D721Med (cell line): Measurements from ENCODE around the gene POLR2H.
A peak's percentile ranks its signal among the peaks of the same experiment; 100 is the strongest.

Experiments used
- DNase-seq: peaks from one replicate; pipeline ENCODE4 v3.0.0; 2011; ENCODE audit warnings: low spot score; ENCODE audit not compliant: insufficient read length
- FAIRE-seq: peaks from 2 replicates; lab custom pipeline; 2011; peaks lifted over from hg19 to GRCh38; lab: Jason Lieb, UNC
- CTCF ChIP-seq: IDR thresholded peaks from 2 replicates; pipeline ENCODE4 v1.5.1; 2012; ENCODE audit warnings: mild to moderate bottlenecking, control low read depth; ENCODE audit not compliant: insufficient read depth; ENCODE audit errors: missing control alignments

Gene POLR2H

GRCh38 chr3:184379358-184380184, 18.1 kb downstream of the POLR2H start, which contains the start of gene CHRD:
Gene CHRD, plus strand, starts transcription at chr3:184380054. Its CDS starts 265 bp downstream, at chr3:184380319.
- no peak for TF ChIP-seq CTCF
- DNase-seq = no peak
- no peak for FAIRE-seq

- peak; percentile 81 for DNase-seq
- TF ChIP-seq CTCF = no peak
- FAIRE-seq = no peak
Measured at GRCh38 chr3:184380185-184380626, 18.7 kb downstream of the POLR2H start.

GRCh38 chr3:184380627-184381260, 19.2 kb downstream of the POLR2H start:
- FAIRE-seq (no peak), DNase-seq (no peak)

GRCh38 chr3:184381261-184382224, 20.0 kb downstream of the POLR2H start:
- DNase-seq = no peak
- FAIRE-seq = no peak
- no peak for TF ChIP-seq CTCF

More at GRCh38 chr3:184380627-184381260, 19.2 kb downstream of the POLR2H start:
- no peak for TF ChIP-seq CTCF

- TF ChIP-seq CTCF = no peak
- no peak for FAIRE-seq
- no peak for DNase-seq
Measured at GRCh38 chr3:184382326-184383032, 21.0 kb downstream of the POLR2H start.

GRCh38 chr3:184383033-184383740, 21.7 kb downstream of the POLR2H start:
- DNase-seq (no peak), FAIRE-seq (no peak)
- no peak for TF ChIP-seq CTCF
